ENCODE results near the gene CD1B. TPM values are rescaled to one million over a fixed set of nuclear protein-coding genes. Genes with fewer than 3 reads are reported as not detected.

CD1B gene
- total RNA-seq, 1 experiment from 2014 or later, result not detected

GRCh38 chr1:158310623-158311022 lies 20.7 kb downstream of the CD1B start:
- no peaks in the 10 kb centered on the region for H3K9me3 ChIP-seq (ENCODE audit: control insufficient read depth, insufficient read depth, low read depth, low read length)
- BruUV-seq (replicated peaks), result no TSS peak
- H3K4me1 ChIP-seq (ENCODE audit: control insufficient read depth, insufficient read depth, low read length), result no peaks in the 10 kb centered on the region
- ATAC-seq (no peak), DNase-seq (ENCODE audit: low read depth, low spot score) (no peak)
- ChIA-PET CTCF (no interaction called here), POLR2A (no interaction called here)
- intact Hi-C loops (cut with micrococcal nuclease; ENCODE audit: unreplicated experiment) (no loop called here), in situ Hi-C loops (cut with HindIII; ENCODE audit: low pct_unique_long_range_greater_than_20kb, low sequenced_read_pairs) (no loop called here)
- TF ChIP-seq POLR2AphosphoS5 (IDR thresholded peaks at IDR 0.05; ENCODE audit: low read depth, low read length) (no peak), REST (IDR thresholded peaks at IDR 0.05; ENCODE audit: insufficient read depth in 1 of 2, low read depth in 2 of 2, low read length in 1 of 2) (no peak), TCF7L2 (IDR thresholded peaks at IDR 0.05; ENCODE audit: low read depth, low read length) (no peak), SIN3A (IDR thresholded peaks at IDR 0.05; ENCODE audit: borderline replicate concordance, insufficient read depth, low read depth, low read length) (no peak)
- TF ChIP-seq, protein P1, sequence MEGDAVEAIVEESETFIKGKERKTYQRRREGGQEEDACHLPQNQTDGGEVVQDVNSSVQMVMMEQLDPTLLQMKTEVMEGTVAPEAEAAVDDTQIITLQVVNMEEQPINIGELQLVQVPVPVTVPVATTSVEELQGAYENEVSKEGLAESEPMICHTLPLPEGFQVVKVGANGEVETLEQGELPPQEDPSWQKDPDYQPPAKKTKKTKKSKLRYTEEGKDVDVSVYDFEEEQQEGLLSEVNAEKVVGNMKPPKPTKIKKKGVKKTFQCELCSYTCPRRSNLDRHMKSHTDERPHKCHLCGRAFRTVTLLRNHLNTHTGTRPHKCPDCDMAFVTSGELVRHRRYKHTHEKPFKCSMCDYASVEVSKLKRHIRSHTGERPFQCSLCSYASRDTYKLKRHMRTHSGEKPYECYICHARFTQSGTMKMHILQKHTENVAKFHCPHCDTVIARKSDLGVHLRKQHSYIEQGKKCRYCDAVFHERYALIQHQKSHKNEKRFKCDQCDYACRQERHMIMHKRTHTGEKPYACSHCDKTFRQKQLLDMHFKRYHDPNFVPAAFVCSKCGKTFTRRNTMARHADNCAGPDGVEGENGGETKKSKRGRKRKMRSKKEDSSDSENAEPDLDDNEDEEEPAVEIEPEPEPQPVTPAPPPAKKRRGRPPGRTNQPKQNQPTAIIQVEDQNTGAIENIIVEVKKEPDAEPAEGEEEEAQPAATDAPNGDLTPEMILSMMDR (IDR thresholded peaks at IDR 0.05), result no peak
- H3K4me3 ChIP-seq (ENCODE audit: low read depth in 2 of 2, low read length in 2 of 2), result no peak overlapping the region
- H3K27ac ChIP-seq (ENCODE audit: low read length), result no peak overlapping the region
- no peaks in the 10 kb centered on the region for H3K36me3 ChIP-seq (ENCODE audit: control insufficient read depth, insufficient read depth, low read length)
- H3K27me3 ChIP-seq (ENCODE audit: control insufficient read depth, insufficient read depth, low read length), result no peaks in the 10 kb centered on the region

GRCh38 chr1:158295791-158296190 lies 35.5 kb downstream of the CD1B start:
- no peak overlapping the region for H3K4me3 ChIP-seq (ENCODE audit: low read depth in 2 of 2, low read length in 2 of 2)
- no TSS peak for BruUV-seq (replicated peaks)
- in situ Hi-C loops (cut with HindIII; ENCODE audit: low pct_unique_long_range_greater_than_20kb, low sequenced_read_pairs), result no loop called here
- no peaks in the 10 kb centered on the region for H3K36me3 ChIP-seq (ENCODE audit: control insufficient read depth, insufficient read depth, low read length)
- no peaks in the 10 kb centered on the region for H3K27me3 ChIP-seq (ENCODE audit: control insufficient read depth, insufficient read depth, low read length)
- POLR2A ChIA-PET, result no interaction called here
- DNase-seq (ENCODE audit: low read depth, low spot score) (no peak), ATAC-seq (no peak)
- no peaks in the 10 kb centered on the region for H3K9me3 ChIP-seq (ENCODE audit: control insufficient read depth, insufficient read depth, low read depth, low read length)
- CTCF ChIA-PET, result no interaction called here
- H3K27ac ChIP-seq (ENCODE audit: low read length), result no peak overlapping the region
- TF ChIP-seq, protein P1 (IDR thresholded peaks at IDR 0.05), result no peak
- TF ChIP-seq TCF7L2 (IDR thresholded peaks at IDR 0.05; ENCODE audit: low read depth, low read length) (no peak), REST (IDR thresholded peaks at IDR 0.05; ENCODE audit: insufficient read depth in 1 of 2, low read depth in 2 of 2, low read length in 1 of 2) (no peak), SIN3A (IDR thresholded peaks at IDR 0.05; ENCODE audit: borderline replicate concordance, insufficient read depth, low read depth, low read length) (no peak), POLR2AphosphoS5 (IDR thresholded peaks at IDR 0.05; ENCODE audit: low read depth, low read length) (no peak)
- intact Hi-C loops (cut with micrococcal nuclease; ENCODE audit: unreplicated experiment), result no loop called here
- H3K4me1 ChIP-seq (ENCODE audit: control insufficient read depth, insufficient read depth, low read length), result no peaks in the 10 kb centered on the region

Data from Panc1 (cell line).